ENCODE measurements around the gene MYLK.

Gene MYLK

GRCh38 chr3:123781138-123781537 lies 103.0 kb downstream of the MYLK start:
- TF ChIP-seq JUND (IDR thresholded peaks at IDR 0.05; ENCODE audit: low read depth) = no peak
- in situ Hi-C loops (cut with HindIII; ENCODE audit: low pct_unique_long_range_greater_than_20kb, low sequenced_read_pairs) = no loop called here
- DNase-seq (ENCODE audit: low read depth in 1 of 2, low spot score in 1 of 2) = no peak

GRCh38 chr3:123780656-123781055 lies 103.5 kb downstream of the MYLK start:
- in situ Hi-C loops (cut with HindIII; ENCODE audit: low pct_unique_long_range_greater_than_20kb, low sequenced_read_pairs) = no loop called here
- no peak for DNase-seq (ENCODE audit: low read depth in 1 of 2, low spot score in 1 of 2)
- no peak for TF ChIP-seq JUND (IDR thresholded peaks at IDR 0.05; ENCODE audit: low read depth)

GRCh38 chr3:123779655-123780231 lies 104.4 kb downstream of the MYLK start:
- DNase-seq (ENCODE audit: low read depth in 1 of 2, low spot score in 1 of 2) = no peak
- no peak for TF ChIP-seq JUND (IDR thresholded peaks at IDR 0.05; ENCODE audit: low read depth)
- in situ Hi-C loops (cut with HindIII; ENCODE audit: low pct_unique_long_range_greater_than_20kb, low sequenced_read_pairs) = no loop called here

- in situ Hi-C loops (cut with HindIII; ENCODE audit: low pct_unique_long_range_greater_than_20kb, low sequenced_read_pairs) = no loop called here
- no peak for TF ChIP-seq JUND (IDR thresholded peaks at IDR 0.05; ENCODE audit: low read depth)
- no peak for DNase-seq (ENCODE audit: low read depth in 1 of 2, low spot score in 1 of 2)
These were observed 105.0 kb downstream of the MYLK start for GRCh38 chr3:123778991-123779622.

GRCh38 chr3:123778525-123778924 lies 105.6 kb downstream of the MYLK start:
- TF ChIP-seq JUND (IDR thresholded peaks at IDR 0.05; ENCODE audit: low read depth) = no peak
- DNase-seq (ENCODE audit: low read depth in 1 of 2, low spot score in 1 of 2) = no peak
- in situ Hi-C loops (cut with HindIII; ENCODE audit: low pct_unique_long_range_greater_than_20kb, low sequenced_read_pairs) = no loop called here

GRCh38 chr3:123776071-123776782 lies 107.9 kb downstream of the MYLK start:
- no peak for DNase-seq (ENCODE audit: low read depth in 1 of 2, low spot score in 1 of 2)
- in situ Hi-C loops (cut with HindIII; ENCODE audit: low pct_unique_long_range_greater_than_20kb, low sequenced_read_pairs) = no loop called here
- no peak for TF ChIP-seq JUND (IDR thresholded peaks at IDR 0.05; ENCODE audit: low read depth)

- no peak for TF ChIP-seq JUND (IDR thresholded peaks at IDR 0.05; ENCODE audit: low read depth)
- in situ Hi-C loops (cut with HindIII; ENCODE audit: low pct_unique_long_range_greater_than_20kb, low sequenced_read_pairs) = no loop called here
- DNase-seq (ENCODE audit: low read depth in 1 of 2, low spot score in 1 of 2) = no peak
These were observed 109.7 kb downstream of the MYLK start for GRCh38 chr3:123774474-123774873.

GRCh38 chr3:123773681-123774431 lies 110.3 kb downstream of the MYLK start:
- DNase-seq (ENCODE audit: low read depth in 1 of 2, low spot score in 1 of 2) = no peak
- in situ Hi-C loops (cut with HindIII; ENCODE audit: low pct_unique_long_range_greater_than_20kb, low sequenced_read_pairs) = no loop called here
- TF ChIP-seq JUND (IDR thresholded peaks at IDR 0.05; ENCODE audit: low read depth) = no peak

GRCh38 chr3:123769356-123769743 lies 114.8 kb downstream of the MYLK start:
- in situ Hi-C loops (cut with HindIII; ENCODE audit: low pct_unique_long_range_greater_than_20kb, low sequenced_read_pairs) = no loop called here
- DNase-seq (ENCODE audit: low read depth in 1 of 2, low spot score in 1 of 2) = no peak
- TF ChIP-seq JUND (IDR thresholded peaks at IDR 0.05; ENCODE audit: low read depth) = no peak

- TF ChIP-seq JUND (IDR thresholded peaks at IDR 0.05; ENCODE audit: low read depth) = no peak
- no peak for DNase-seq (ENCODE audit: low read depth in 1 of 2, low spot score in 1 of 2)
These were observed 115.4 kb downstream of the MYLK start for GRCh38 chr3:123768480-123769355.

GRCh38 chr3:123767564-123768292 lies 116.4 kb downstream of the MYLK start:
- no peak for DNase-seq (ENCODE audit: low read depth in 1 of 2, low spot score in 1 of 2)
- TF ChIP-seq JUND (IDR thresholded peaks at IDR 0.05; ENCODE audit: low read depth) = no peak
- in situ Hi-C loops (cut with HindIII; ENCODE audit: low pct_unique_long_range_greater_than_20kb, low sequenced_read_pairs) = no loop called here

More at GRCh38 chr3:123768480-123769355, 115.4 kb downstream of the MYLK start:
- in situ Hi-C loops (cut with HindIII; ENCODE audit: low pct_unique_long_range_greater_than_20kb, low sequenced_read_pairs) = no loop called here

Measured in T47D (cell line).